ENCODE measurements around the gene DDX11.
"Not testable (repeated sequence)": the region's sequence is repeated elsewhere in the genome, so short reads cannot be mapped to it uniquely, and the experiment has no call there.

- TF ChIP-seq, protein P1, sequence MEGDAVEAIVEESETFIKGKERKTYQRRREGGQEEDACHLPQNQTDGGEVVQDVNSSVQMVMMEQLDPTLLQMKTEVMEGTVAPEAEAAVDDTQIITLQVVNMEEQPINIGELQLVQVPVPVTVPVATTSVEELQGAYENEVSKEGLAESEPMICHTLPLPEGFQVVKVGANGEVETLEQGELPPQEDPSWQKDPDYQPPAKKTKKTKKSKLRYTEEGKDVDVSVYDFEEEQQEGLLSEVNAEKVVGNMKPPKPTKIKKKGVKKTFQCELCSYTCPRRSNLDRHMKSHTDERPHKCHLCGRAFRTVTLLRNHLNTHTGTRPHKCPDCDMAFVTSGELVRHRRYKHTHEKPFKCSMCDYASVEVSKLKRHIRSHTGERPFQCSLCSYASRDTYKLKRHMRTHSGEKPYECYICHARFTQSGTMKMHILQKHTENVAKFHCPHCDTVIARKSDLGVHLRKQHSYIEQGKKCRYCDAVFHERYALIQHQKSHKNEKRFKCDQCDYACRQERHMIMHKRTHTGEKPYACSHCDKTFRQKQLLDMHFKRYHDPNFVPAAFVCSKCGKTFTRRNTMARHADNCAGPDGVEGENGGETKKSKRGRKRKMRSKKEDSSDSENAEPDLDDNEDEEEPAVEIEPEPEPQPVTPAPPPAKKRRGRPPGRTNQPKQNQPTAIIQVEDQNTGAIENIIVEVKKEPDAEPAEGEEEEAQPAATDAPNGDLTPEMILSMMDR (conservative IDR thresholded peaks at IDR 0.05 in 1 of 2, IDR thresholded peaks at IDR 0.05 in 1 of 2; ENCODE audit: low read depth in 1 of 2, low read length in 2 of 2): peak in 1 of 2 donors; percentile 27
- not testable (repeated sequence) for TF ChIP-seq EZH2 (IDR thresholded peaks at IDR 0.05; ENCODE audit: low read length, missing control alignments)
Measured at GRCh38 chr12:31053944-31054343, 19.7 kb upstream of the DDX11 start.

Data from fibroblast of lung (primary cell).